Activated CD4-positive, alpha-beta T cell treated with anti-CD3 and anti-CD28 coated beads for 24 hours (primary cell): ENCODE measurements around the gene ZNF345.

ENCODE experiments used
- DNase-seq, 2 donors: peaks; one replicate each; pipeline ENCODE4 v3.0.0-alpha.2; 2020; ENCODE audit warnings: low read depth in 2 of 2

Gene ZNF345

DNA sequence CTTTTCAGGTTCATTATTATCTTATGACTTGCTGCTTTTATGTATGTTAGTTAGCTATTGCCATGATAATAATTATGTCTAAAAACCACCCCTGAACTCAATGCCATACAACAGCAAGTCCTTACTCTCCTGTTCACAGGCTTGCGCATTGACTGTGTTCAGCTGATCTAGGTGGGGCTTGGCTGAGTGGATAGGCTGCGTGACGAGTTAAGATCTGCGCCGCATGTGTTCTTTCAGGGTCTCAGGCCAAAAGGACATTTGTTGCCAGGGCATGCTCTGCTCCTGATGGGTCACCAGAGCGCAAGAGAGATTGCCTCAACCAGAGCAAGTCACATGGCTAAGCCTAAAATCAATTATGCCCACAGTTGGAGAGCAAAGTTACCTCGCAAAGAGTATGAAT is 66.3 kb downstream of the ZNF345 start:
- DNase-seq, result no peak

DNA sequence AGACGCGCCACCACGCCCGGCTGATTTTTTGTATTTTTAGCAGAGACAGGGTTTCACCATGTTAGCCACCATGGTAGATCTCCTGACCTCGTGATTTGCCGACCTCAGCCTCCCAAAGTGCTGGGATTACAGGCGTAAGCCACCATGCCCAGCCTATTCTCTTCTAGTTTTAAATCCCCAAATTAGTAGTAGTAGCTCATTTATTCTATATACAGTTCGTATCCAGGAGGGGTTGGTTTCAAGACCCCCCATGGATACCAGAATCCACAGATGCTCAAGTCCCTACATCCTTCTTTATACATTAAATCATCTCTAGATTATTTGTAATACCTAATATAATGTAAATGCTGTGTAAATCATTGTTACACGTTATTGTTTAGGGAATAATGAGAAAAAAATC is 67.4 kb downstream of the ZNF345 start:
- no peak for DNase-seq
